CD4-positive, alpha-beta T cell (primary cell): ENCODE results near the gene FOXP4. TPM values are rescaled to one million over a fixed set of nuclear protein-coding genes. Genes with fewer than 3 reads are reported as not detected.

Source experiments
- ATAC-seq: fragments of 200-7000 bp; cut with Tn5 transposase; one replicate; pipeline ENCODE4 v1.10.0; 2022; ENCODE audit warnings: mild to moderate bottlenecking; ENCODE audit not compliant: poor library complexity
- CTCF ChIA-PET: fragments of 350-600 bp; sonication (Branson Sonifier 250); formaldehyde crosslinking; loops from one replicate; lab custom pipeline; 2021; ENCODE audit warnings: antibody characterized with exemption, inconsistent platforms; lab: Charles Lee
- POLR2A ChIA-PET: fragments of 350-600 bp; sonication (Branson Sonifier 250); formaldehyde crosslinking; loops from one replicate; lab custom pipeline; 2021; ENCODE audit warnings: antibody characterized with exemption, inconsistent platforms; lab: Charles Lee
- DNase-seq, 14 experiments: peaks; one replicate each; pipeline ENCODE4 v3.0.0-alpha.2; 2013 to 2020; ENCODE audit warnings: mixed read lengths in 2 of 14
- H3K27ac ChIP-seq, 2 donors: one replicate each; pipeline versions ENCODE4 v1.5.1 to v1.7.0; 2013; ENCODE audit warnings: low read length in 2 of 2, low read depth in 1 of 2, mild to moderate bottlenecking in 1 of 2
- H3K27me3 ChIP-seq, 2 experiments: 1 replicate in 1 of 2; 2 replicates in 1 of 2; pipeline versions ENCODE4 v1.6.1 to v1.7.0; 2013; ENCODE audit warnings: low read length in 2 of 2, control low read depth in 1 of 2, mild to moderate bottlenecking in 1 of 2, moderate library complexity in 1 of 2; ENCODE audit not compliant: insufficient read depth in 2 of 2, control insufficient read depth in 1 of 2
- H3K36me3 ChIP-seq: one replicate; pipeline ENCODE4 v1.6.1; 2013; ENCODE audit warnings: low read length, control low read depth; ENCODE audit not compliant: insufficient read depth
- H3K4me1 ChIP-seq: one replicate; pipeline ENCODE4 v1.6.1; 2013; ENCODE audit warnings: low read length, control low read depth; ENCODE audit not compliant: insufficient read depth
- H3K4me3 ChIP-seq: one replicate; pipeline ENCODE4 v1.5.1; 2013; ENCODE audit warnings: mild to moderate bottlenecking, low read length, moderate library complexity
- H3K9me3 ChIP-seq, 2 experiments: 1 replicate in 1 of 2; 2 replicates in 1 of 2; pipeline versions ENCODE4 v1.6.1 to v1.7.0; 2013; ENCODE audit warnings: low read length in 2 of 2, mild to moderate bottlenecking in 2 of 2, control low read depth in 1 of 2, moderate library complexity in 1 of 2; ENCODE audit not compliant: control insufficient read depth in 1 of 2, insufficient read depth in 1 of 2
- H3K27ac Mint-ChIP-seq: one replicate; pipeline ENCODE4 v1.8.0; 2020; ENCODE audit warnings: mixed read lengths
- H3K27me3 Mint-ChIP-seq: one replicate; pipeline ENCODE4 v1.8.0; 2021; ENCODE audit warnings: mixed read lengths
- H3K36me3 Mint-ChIP-seq: one replicate; pipeline ENCODE4 v1.8.0; 2021; ENCODE audit warnings: low read depth, mixed read lengths
- H3K4me1 Mint-ChIP-seq: one replicate; pipeline ENCODE4 v1.8.0; 2021; ENCODE audit warnings: low read depth, mixed read lengths
- H3K4me3 Mint-ChIP-seq: one replicate; pipeline ENCODE4 v1.8.0; 2020; ENCODE audit warnings: mild to moderate bottlenecking, mixed read lengths
- H3K9me3 Mint-ChIP-seq: one replicate; pipeline ENCODE4 v1.8.0; 2020; ENCODE audit warnings: mixed read lengths
- CTCF ChIP-seq: fragments of 200-600 bp; IDR thresholded peaks from one replicate; pipeline ENCODE4 v1.8.0; 2022; ENCODE audit warnings: antibody characterized with exemption, mild to moderate bottlenecking
- intact Hi-C, 2 experiments: fragments of 100-400 bp; cut with DNase I in 1 of 2; cut with micrococcal nuclease in 1 of 2; formaldehyde crosslinking; loops; one replicate each; pipeline versions ENCODE4 v1.15.1 to v1.9.0; 2023 to 2025; cut with DNase I, micrococcal nuclease
- total RNA-seq, 174 experiments: library from RNA in 2 of 174; stranded (reverse) in 2 of 174; gene quantifications; one replicate each; pipeline ENCODE4 v1.2.3 and lab custom pipeline; 2021 to 2026

Gene FOXP4
- total RNA-seq, 2 experiments from 2014 or later: 3.7 to 3.9 TPM

GRCh38 chr6:41635365-41635764, 89.2 kb downstream of the FOXP4 start:
- ChIA-PET CTCF (no interaction called here), POLR2A (no interaction called here)
- no peak for DNase-seq
- Mint-ChIP-seq H3K27ac (no peak overlapping the region), H3K4me1 (peaks cover 13% of the 10 kb centered on the region), H3K36me3 (no peaks in the 10 kb centered on the region), H3K27me3 (peaks cover 54% of the 10 kb centered on the region), H3K9me3 (no peaks in the 10 kb centered on the region), H3K4me3 (no peak overlapping the region)
- Histone ChIP-seq H3K36me3 (no peaks in the 10 kb centered on the region), H3K4me3 (no peak overlapping the region), H3K27ac (no peak overlapping the region), H3K27me3 (peaks cover 24 to 66% of the 10 kb centered on the region in 2 experiments), H3K9me3 (peaks cover 0 to 10% of the 10 kb centered on the region in 2 experiments), H3K4me1 (peaks cover 15% of the 10 kb centered on the region)
- intact Hi-C loops: no loop called here
- no peak for ATAC-seq
- TF ChIP-seq CTCF: no peak

DNA sequence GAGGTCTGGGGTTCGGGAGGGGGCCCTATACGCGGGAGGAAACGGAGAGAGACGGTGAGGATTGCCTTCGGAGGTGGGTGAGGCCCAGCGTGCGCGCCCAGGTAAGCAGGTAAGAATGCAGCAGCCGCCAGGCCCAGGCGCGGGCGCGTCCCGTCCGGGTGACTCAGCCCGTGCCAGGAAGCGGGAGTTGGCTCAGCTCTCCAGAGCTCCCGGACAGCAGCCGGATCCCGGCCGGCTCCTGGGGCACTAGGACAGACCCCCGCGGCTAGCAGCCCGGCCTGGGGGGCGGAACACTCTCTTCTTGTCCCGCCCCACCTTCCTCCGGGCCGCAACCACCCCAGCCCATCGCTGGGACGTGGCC, 90.6 kb downstream of the FOXP4 start:
- Mint-ChIP-seq H3K4me3 (no peak overlapping the region), H3K4me1 (peaks cover 13% of the 10 kb centered on the region), H3K36me3 (no peaks in the 10 kb centered on the region), H3K9me3 (no peaks in the 10 kb centered on the region), H3K27ac (no peak overlapping the region), H3K27me3 (peaks cover 67% of the 10 kb centered on the region)
- no peak overlapping the region for H3K27ac ChIP-seq
- H3K4me3 ChIP-seq: no peak overlapping the region
- intact Hi-C loops: no loop called here
- no peak for ATAC-seq
- peaks cover 0 to 10% of the 10 kb centered on the region in 2 experiments for H3K9me3 ChIP-seq
- ChIA-PET POLR2A (no interaction called here), CTCF (no interaction called here)
- no peak for DNase-seq
- peaks cover 23 to 67% of the 10 kb centered on the region in 2 experiments for H3K27me3 ChIP-seq
- no peak for TF ChIP-seq CTCF
- H3K36me3 ChIP-seq: no peaks in the 10 kb centered on the region
- H3K4me1 ChIP-seq: peaks cover 15% of the 10 kb centered on the region

GRCh38 chr6:41637194-41638001, 91.2 kb downstream of the FOXP4 start:
- no peak for TF ChIP-seq CTCF
- Mint-ChIP-seq H3K27me3 (peaks cover 67% of the 10 kb centered on the region), H3K36me3 (no peaks in the 10 kb centered on the region), H3K4me3 (peak overlapping the region; percentile 71), H3K9me3 (no peaks in the 10 kb centered on the region), H3K4me1 (peaks cover 13% of the 10 kb centered on the region), H3K27ac (no peak overlapping the region)
- ATAC-seq: no peak
- peaks cover 22 to 67% of the 10 kb centered on the region in 2 experiments for H3K27me3 ChIP-seq
- H3K4me1 ChIP-seq: peaks cover 15% of the 10 kb centered on the region
- no peak for DNase-seq
- H3K9me3 ChIP-seq: peaks cover 0 to 10% of the 10 kb centered on the region in 2 experiments
- H3K36me3 ChIP-seq: no peaks in the 10 kb centered on the region
- H3K27ac ChIP-seq: no peak overlapping the region
- POLR2A ChIA-PET: no interaction called here
- intact Hi-C loops: no loop called here
- CTCF ChIA-PET: no interaction called here
- H3K4me3 ChIP-seq: no peak overlapping the region
